ENCODE results near the gene COQ10B.
A peak's percentile ranks its signal among the peaks of the same experiment; 100 is the strongest.
"Not testable (repeated sequence)": the region's sequence is repeated elsewhere in the genome, so short reads cannot be mapped to it uniquely, and the experiment has no call there.

The COQ10B gene

GRCh38 chr2:197464175-197464574 is 10.8 kb downstream of the COQ10B start:
- peaks cover 0 to 3% of the 10 kb centered on the region in 2 donors for H3K4me1 Mint-ChIP-seq
- ATAC-seq (replicated peaks) = no peak
- DNase-seq = no peak
- no peaks in the 10 kb centered on the region for H3K27me3 Mint-ChIP-seq
- H3K36me3 Mint-ChIP-seq = peaks cover 16 to 28% of the 10 kb centered on the region in 2 donors
- no peaks in the 10 kb centered on the region for H3K9me3 Mint-ChIP-seq
- no peak overlapping the region for H3K4me3 Mint-ChIP-seq
- no peak overlapping the region for H3K27ac Mint-ChIP-seq

GRCh38 chr2:197472166-197472565 is 18.8 kb downstream of the COQ10B start:
- H3K36me3 Mint-ChIP-seq = peaks cover 14 to 25% of the 10 kb centered on the region in 2 donors
- DNase-seq (no peak), ATAC-seq (replicated peaks) (no peak)
- H3K9me3 Mint-ChIP-seq = no peaks in the 10 kb centered on the region
- H3K4me3 Mint-ChIP-seq = no peak overlapping the region
- peak overlapping the region; percentile 20 for H3K27ac Mint-ChIP-seq
- no peaks in the 10 kb centered on the region for H3K4me1 Mint-ChIP-seq
- H3K27me3 Mint-ChIP-seq = no peaks in the 10 kb centered on the region

GRCh38 chr2:197477797-197478196 is 24.4 kb downstream of the COQ10B start:
- DNase-seq (no peak), ATAC-seq (replicated peaks) (no peak)
- Mint-ChIP-seq H3K9me3 (no peaks in the 10 kb centered on the region), H3K36me3 (peaks cover 38 to 49% of the 10 kb centered on the region in 2 donors), H3K4me3 (no peak overlapping the region), H3K27ac (no peak overlapping the region), H3K27me3 (no peaks in the 10 kb centered on the region), H3K4me1 (no peaks in the 10 kb centered on the region)

GRCh38 chr2:197480165-197481036 is 27.0 kb downstream of the COQ10B start:
- DNase-seq (no peak), ATAC-seq (replicated peaks) (no peak)
- Mint-ChIP-seq H3K27ac (peak overlapping the region; percentile 62), H3K4me3 (no peak overlapping the region), H3K9me3 (peaks cover 4 to 8% of the 10 kb centered on the region in 2 donors), H3K27me3 (no peaks in the 10 kb centered on the region), H3K36me3 (peaks cover 51 to 64% of the 10 kb centered on the region in 2 donors), H3K4me1 (peaks cover 0 to under 1% of the 10 kb centered on the region in 2 donors)

- H3K36me3 Mint-ChIP-seq = peaks cover 61 to 74% of the 10 kb centered on the region in 2 donors
- not testable (repeated sequence) for H3K4me1 Mint-ChIP-seq, H3K4me3 Mint-ChIP-seq, H3K27me3 Mint-ChIP-seq, DNase-seq
- H3K27ac Mint-ChIP-seq = peak overlapping the region; percentile 47
- ATAC-seq (replicated peaks) = peak in 1 of 2 donors; percentile 11
- H3K9me3 Mint-ChIP-seq = peaks cover 6 to 12% of the 10 kb centered on the region in 2 donors
These were observed 30.9 kb downstream of the COQ10B start for GRCh38 chr2:197484248-197484647.

- Mint-ChIP-seq H3K9me3 (peaks cover 6 to 12% of the 10 kb centered on the region in 2 donors), H3K27ac (peak overlapping the region; percentile 69), H3K27me3 (no peaks in the 10 kb centered on the region), H3K4me1 (peaks cover 6 to 7% of the 10 kb centered on the region in 2 donors), H3K4me3 (no peak overlapping the region), H3K36me3 (peaks cover 59 to 70% of the 10 kb centered on the region in 2 donors)
- DNase-seq (no peak), ATAC-seq (replicated peaks) (no peak)
These were observed 32.8 kb downstream of the COQ10B start for GRCh38 chr2:197486175-197486574.

- Mint-ChIP-seq H3K27ac (no peak overlapping the region), H3K36me3 (peaks cover 61 to 69% of the 10 kb centered on the region in 2 donors), H3K4me3 (no peak overlapping the region), H3K27me3 (no peaks in the 10 kb centered on the region), H3K9me3 (peaks cover 6 to 12% of the 10 kb centered on the region in 2 donors), H3K4me1 (peaks cover 6 to 7% of the 10 kb centered on the region in 2 donors)
- ATAC-seq (replicated peaks) (no peak), DNase-seq (no peak)
These were observed 34.0 kb downstream of the COQ10B start for GRCh38 chr2:197487385-197487784.

GRCh38 chr2:197495433-197496134 is 42.2 kb downstream of the COQ10B start:
- DNase-seq (no peak), ATAC-seq (replicated peaks) (no peak)
- Mint-ChIP-seq H3K27ac (no peak overlapping the region), H3K36me3 (peaks cover 32 to 45% of the 10 kb centered on the region in 2 donors), H3K4me3 (no peak overlapping the region), H3K4me1 (peaks cover 14 to 20% of the 10 kb centered on the region in 2 donors), H3K27me3 (no peaks in the 10 kb centered on the region), H3K9me3 (no peaks in the 10 kb centered on the region)

- Mint-ChIP-seq H3K27ac (no peak overlapping the region), H3K4me1 (peaks cover 17 to 29% of the 10 kb centered on the region in 2 donors), H3K27me3 (no peaks in the 10 kb centered on the region), H3K9me3 (no peaks in the 10 kb centered on the region), H3K4me3 (peak overlapping the region in 1 of 2 donors; percentile 96), H3K36me3 (peaks cover 38 to 52% of the 10 kb centered on the region in 2 donors)
- no peak for DNase-seq
- ATAC-seq (replicated peaks) = no peak
These were observed 43.3 kb downstream of the COQ10B start for GRCh38 chr2:197496695-197497094.

GRCh38 chr2:197497326-197497725 is 44.0 kb downstream of the COQ10B start:
- Mint-ChIP-seq H3K4me3 (peak overlapping the region; percentile 90 to 96), H3K4me1 (peaks cover 20 to 35% of the 10 kb centered on the region in 2 donors), H3K9me3 (no peaks in the 10 kb centered on the region), H3K36me3 (peaks cover 39 to 58% of the 10 kb centered on the region in 2 donors), H3K27ac (no peak overlapping the region), H3K27me3 (no peaks in the 10 kb centered on the region)
- DNase-seq = no peak
- no peak for ATAC-seq (replicated peaks)

GRCh38 chr2:197498235-197498936 is 45.0 kb downstream of the COQ10B start:
- H3K36me3 Mint-ChIP-seq = peaks cover 37 to 53% of the 10 kb centered on the region in 2 donors
- peaks cover 21 to 38% of the 10 kb centered on the region in 2 donors for H3K4me1 Mint-ChIP-seq
- no peak for ATAC-seq (replicated peaks)
- no peaks in the 10 kb centered on the region for H3K27me3 Mint-ChIP-seq
- peak overlapping the region; percentile 97 for H3K27ac Mint-ChIP-seq
- H3K4me3 Mint-ChIP-seq = peak overlapping the region; percentile 90 to 96
- H3K9me3 Mint-ChIP-seq = no peaks in the 10 kb centered on the region
- DNase-seq = no peak

GRCh38 chr2:197498937-197499593 is 45.7 kb downstream of the COQ10B start:
- ATAC-seq (replicated peaks) = peak; percentile 11 to 23
- DNase-seq = peak; percentile 45
- H3K36me3 Mint-ChIP-seq = peaks cover 37 to 57% of the 10 kb centered on the region in 2 donors
- peak overlapping the region; percentile 97 for H3K27ac Mint-ChIP-seq
- no peaks in the 10 kb centered on the region for H3K27me3 Mint-ChIP-seq
- H3K4me3 Mint-ChIP-seq = peak overlapping the region; percentile 90 to 96
- no peaks in the 10 kb centered on the region for H3K9me3 Mint-ChIP-seq
- H3K4me1 Mint-ChIP-seq = peaks cover 22 to 40% of the 10 kb centered on the region in 2 donors

- H3K27ac Mint-ChIP-seq = peak within 1 kb of the TSS; percentile 97
- no peaks in the 10 kb centered on the region for H3K9me3 Mint-ChIP-seq
- no peaks in the 10 kb centered on the region for H3K27me3 Mint-ChIP-seq
- DNase-seq (peak; percentile 100), ATAC-seq (replicated peaks) (peak; percentile 85 to 88)
- H3K36me3 Mint-ChIP-seq = peaks cover 34 to 58% of the 10 kb centered on the region in 2 donors
- peak within 1 kb of the TSS; percentile 90 to 96 for H3K4me3 Mint-ChIP-seq
- peaks cover 23 to 45% of the 10 kb centered on the region in 2 donors for H3K4me1 Mint-ChIP-seq
These were observed 46.5 kb downstream of the COQ10B start, which contains the start of the genes HSPD1 and HSPE1 for GRCh38 chr2:197499594-197500502. HSPD1 (minus strand) TSS chr2:197499840; CDS start chr2:197498848, 992 bp downstream. HSPE1 (plus strand) TSS chr2:197500379; CDS start chr2:197500437, 58 bp downstream.
